Stimulated activated CD8-positive, alpha-beta memory T cell treated with anti-CD3 and anti-CD28 coated beads, Interleukin-7, amount 100 ng/mL, for 1 hour (primary cell): Measurements from ENCODE around the gene SPATA9.
A peak's percentile ranks its signal among the peaks of the same experiment; 100 is the strongest.

Experiments
- DNase-seq, 2 donors: peaks; one replicate each; pipeline ENCODE4 v3.0.0-alpha.2; 2020; ENCODE audit warnings: low read depth in 2 of 2

Gene SPATA9

DNA sequence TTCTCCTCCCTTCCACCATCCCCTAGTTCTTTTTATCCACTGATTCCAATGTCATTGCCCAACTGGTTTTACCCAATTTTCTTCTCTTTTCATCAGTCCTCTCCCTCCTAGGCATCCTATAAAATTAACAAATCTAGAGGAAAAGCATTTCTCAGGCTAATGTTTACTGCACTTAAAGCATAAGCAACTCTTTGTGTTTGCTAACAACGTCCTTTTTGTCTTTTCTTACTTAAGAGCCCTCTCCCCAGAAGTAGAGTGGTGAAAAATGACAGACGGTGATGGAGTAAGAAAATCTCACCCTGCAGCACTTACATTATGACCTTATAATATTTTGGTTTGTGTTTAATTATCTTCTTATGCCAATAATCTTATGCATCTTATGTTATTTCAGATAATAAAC, 1.6 kb upstream of the SPATA9 start:
- no peak for DNase-seq

DNA sequence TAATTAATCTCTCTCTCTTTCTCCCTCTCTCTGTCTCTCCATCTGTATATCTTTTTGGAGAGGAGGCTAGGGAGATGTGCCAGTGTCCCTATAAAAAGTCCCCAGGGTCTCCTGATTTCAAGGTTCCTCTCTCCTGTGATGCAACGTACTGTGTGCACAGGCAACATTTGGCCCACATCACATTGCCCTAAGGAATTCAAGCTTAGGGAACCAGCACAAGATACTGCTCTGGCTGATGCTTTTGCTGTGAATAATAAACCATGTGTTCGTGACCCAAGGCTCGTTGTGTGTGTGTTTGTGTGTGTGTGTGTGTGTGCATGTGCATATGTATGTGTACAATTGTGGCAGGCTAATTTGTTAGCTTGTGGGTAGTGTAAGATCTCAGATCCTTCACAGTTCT, 9.7 kb downstream of the SPATA9 start:
- DNase-seq, result no peak

DNA sequence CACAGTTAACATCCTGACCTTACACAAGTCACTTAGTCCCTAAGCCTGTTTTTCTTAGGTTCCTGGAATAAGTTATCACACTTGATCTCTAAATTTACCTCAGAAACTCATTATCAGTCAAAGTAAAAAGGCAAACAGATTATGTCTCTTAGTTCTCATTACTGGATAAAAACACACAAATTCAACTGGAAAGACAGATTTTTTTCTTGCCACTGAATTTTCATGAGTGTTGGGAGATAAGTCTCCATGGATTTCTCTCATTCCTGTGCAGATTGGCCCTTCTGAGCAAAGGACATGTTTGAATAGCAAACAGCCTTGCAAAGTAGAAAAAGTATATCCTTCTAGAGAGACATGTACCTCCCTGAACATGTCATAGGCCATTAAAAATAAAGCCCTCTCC, 10.2 kb downstream of the SPATA9 start:
- DNase-seq, result no peak

DNA sequence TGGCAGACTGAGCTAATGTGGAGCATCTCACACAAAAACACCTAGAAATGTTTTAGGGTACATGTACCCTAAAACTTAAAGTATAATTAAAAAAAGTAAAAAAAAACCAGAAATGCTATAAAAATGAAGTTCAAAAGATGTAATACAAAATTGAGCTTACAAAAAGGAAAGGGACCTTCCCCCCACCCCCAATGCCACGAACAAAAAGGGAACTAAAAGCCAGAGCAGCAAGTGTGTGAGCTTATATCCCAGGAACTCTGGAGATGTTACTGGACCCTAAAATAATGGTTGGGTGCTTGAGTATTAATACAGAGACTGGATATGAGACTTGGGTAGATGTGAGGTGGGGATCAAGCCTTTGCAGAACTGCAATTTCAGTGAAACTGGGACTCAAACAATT, 11.0 kb downstream of the SPATA9 start:
- no peak for DNase-seq

DNA sequence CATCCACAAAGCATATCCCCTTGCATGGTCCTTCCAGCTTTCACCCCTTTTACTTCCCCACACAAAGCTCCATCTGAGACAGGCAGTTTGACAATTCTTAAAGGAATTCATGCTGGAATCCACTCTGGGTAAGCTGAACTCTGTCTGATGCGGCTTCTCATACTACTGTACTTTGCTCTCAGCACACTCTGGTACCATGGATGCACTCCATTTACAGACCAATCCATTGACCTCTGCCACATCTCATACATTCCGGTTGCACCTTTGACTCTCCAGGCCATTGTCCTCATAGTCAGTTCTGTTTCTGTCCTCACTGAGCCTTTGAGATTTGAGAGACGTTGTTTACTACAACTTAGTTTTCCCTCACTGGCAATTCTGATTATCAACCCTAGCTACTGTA, 12.2 kb downstream of the SPATA9 start:
- DNase-seq, result no peak

DNA sequence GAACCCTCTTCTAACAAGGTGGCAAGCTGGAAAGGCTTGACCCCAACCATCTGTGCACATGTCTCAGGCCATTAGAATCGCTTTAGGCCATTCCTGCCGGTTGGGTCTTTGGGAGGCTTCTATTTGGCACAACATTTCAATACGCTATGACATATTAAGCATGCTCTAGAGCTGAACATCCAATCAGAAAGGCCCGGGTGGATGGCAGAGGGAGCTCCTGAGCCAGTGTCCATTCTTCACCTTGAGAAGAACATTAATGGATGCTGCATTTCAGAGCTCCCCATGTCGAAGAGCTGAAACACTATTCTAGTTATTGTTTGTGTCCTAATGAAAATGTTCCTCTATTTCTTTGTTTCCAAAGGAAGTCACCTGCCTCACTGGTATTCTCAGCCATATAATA, 12.8 kb downstream of the SPATA9 start:
- no peak for DNase-seq

DNA sequence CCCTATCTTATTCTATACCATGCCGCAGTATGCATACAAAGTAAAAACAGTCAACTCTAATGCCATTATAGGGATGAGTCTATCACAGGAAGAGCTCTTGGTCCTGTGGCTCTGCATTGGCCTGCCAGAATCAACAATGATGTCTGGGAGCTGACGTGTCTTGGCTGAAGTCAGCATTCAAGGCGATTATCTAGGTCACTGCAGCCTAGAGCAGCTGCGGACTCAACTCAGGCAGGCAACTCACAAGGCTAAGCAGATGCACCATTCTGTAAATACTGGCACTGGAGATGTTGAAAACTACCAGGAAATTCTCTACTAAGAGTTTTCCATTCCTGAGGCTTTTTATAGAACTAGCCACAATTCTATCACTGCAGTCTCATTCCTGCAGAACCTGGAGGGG, 13.3 kb downstream of the SPATA9 start:
- no peak for DNase-seq

DNA sequence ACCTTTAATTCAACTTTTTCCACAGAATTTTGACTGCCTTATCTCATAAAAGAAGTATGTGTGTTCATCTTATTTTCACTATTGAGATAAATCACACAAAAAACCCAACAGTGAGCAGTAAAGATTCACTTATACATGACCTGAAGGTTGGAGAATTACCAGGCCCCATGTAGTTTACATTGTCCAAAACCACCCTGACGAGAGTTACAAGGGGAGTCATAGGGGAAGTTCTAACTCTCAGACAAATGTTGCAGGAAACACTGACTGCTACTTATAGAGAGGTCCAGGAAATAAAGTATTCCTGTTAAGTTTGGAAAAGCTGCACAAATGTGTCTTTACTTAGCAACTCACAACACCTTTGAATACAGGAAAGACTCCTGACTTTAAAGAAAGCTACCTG, 14.1 kb downstream of the SPATA9 start:
- DNase-seq, result no peak

DNA sequence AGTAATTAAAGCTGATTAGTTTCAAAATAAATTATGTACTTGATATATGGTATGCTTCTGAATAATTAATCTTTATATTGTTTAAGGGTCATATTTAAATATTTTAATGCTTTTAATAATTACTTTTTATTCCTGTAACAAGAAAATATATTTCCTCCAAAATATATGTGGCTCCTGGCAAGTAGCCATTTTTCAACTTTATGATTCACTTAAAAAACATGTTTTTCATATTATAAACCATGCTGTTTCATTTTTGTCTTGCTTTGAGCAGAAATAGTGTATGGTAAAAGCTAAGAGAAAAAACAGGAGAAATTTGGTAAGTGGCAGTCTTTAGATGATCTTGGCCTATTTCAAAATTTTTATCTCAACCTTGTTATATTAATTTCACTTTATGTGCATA, 14.6 kb downstream of the SPATA9 start:
- no peak for DNase-seq

DNA sequence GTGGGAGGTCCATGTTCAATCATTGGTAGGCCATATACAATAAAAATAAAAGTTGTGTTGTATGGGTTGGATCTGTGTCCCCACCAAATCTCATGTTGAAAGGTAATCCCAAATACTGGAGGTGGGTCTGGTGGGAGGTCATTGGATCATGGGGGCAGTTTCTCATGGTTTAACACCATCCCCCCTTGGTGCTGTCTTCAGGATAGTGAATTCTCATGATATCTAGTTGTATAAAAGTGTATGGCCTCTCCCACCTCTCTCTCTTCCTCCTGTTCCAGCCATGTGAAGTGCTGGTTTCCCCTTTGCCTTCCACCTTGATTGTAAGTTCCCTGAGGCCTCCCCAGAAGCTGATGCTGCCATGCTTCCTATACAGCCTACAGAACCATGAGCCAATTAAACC, 15.1 kb downstream of the SPATA9 start:
- no peak for DNase-seq

DNA sequence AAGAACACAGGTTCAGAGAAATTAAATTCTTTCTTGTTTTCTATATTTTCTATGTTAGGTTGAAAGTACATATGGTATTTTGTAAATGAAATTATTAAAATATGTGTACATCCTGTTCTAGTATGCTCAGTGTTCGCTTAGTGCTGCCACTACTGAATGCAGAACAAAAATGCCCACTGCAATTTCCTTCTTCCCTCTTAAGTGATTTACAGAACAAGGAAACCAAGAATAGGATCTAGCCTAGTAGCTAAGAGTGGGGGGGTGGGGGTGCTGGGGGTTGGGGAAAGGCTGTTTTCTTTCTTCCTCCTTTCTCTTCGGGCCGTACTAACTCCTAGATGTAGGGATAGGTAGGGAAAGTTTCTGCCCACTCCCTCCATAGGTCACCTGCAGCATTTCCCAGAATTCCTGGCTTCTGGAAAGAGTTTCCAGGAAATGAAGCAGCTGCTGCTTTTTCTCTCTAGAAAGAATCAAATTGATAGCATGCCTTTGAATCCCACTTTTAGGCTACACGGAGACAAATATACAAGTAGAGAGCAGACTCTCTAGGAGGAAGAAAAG, 15.7 kb downstream of the SPATA9 start:
- DNase-seq, result no peak

DNA sequence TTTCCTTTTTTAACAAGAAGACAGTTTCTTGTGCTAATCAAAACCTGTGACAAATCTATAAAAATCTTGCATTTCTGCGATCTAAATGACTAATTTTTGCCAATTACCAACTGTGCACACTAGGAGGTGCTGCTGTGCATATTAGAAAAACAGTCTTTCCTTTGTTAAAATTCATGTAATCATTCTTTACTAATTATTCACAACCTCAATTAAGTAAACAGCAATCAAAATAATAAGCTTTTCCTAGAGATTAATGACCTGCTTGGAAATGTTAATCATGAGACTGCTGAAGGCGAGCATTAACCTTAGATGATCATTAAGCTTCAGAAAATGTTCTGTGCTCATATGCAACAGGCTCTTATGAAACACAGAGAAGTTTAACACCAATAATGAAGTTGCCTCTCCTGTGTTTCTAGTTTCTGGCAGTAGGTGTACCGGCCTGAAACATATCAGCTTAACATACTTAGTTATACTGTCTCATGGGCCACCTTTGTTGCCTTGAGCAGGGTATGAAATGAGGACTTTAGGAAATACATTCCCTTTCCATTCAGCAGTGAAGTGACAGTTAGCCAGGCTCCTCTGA, 18.5 kb downstream of the SPATA9 start:
- DNase-seq, result no peak

DNA sequence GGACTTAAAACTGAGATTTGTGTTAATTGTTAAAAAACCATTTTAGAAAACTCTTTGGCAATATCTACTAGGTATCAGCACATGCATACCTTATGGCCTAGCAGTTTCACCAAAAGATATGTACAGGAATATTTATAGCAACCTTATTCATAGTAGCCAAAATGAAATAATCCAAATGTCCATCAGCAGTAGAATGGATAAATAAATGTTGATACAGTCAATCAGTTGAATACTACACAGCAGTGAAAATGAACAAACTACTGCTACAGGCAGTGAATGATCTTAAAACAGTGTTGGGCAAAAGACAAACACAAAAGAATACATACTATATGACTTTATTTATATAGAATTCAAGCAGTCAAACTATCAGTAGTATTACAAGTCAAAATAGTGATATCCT, 19.8 kb downstream of the SPATA9 start:
- DNase-seq, result no peak

DNA sequence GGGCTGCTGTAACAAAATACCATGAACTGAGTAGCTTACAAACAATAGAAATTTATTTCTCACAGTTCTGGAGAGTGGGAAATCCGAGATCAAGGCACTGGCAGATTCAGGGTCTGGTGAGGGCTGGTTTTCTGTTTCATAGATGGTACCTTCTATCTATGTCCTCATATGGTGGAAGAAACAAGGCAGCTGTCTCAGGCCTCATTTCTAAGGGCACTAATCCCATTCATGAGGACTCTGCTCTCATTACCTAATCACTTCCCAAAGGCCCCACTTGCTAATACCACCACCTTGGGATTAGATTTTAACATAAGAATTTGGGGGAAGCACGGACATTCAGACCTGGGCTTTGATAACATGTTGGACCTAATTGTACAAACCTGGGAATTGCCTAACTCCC, 22.7 kb downstream of the SPATA9 start:
- no peak for DNase-seq

DNA sequence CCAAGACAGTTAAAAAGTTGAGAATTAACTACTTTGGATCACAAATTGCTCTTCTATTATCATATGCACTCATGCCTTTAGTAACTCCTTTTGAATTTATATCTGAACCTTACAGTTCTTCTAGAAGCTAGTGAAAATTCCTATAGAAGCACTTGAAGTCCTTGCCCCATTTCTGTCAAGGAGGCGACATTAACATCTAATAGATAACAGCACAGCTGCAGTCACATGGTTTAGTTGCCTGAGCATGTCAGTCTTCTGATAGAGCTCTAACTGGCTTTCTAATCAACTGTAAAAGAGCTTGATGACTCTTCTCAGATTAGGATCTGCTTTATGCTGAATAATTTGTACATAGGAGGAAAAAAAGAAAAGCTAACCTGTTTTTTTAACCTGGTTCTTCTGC, 27.2 kb downstream of the SPATA9 start:
- DNase-seq, result no peak

DNA sequence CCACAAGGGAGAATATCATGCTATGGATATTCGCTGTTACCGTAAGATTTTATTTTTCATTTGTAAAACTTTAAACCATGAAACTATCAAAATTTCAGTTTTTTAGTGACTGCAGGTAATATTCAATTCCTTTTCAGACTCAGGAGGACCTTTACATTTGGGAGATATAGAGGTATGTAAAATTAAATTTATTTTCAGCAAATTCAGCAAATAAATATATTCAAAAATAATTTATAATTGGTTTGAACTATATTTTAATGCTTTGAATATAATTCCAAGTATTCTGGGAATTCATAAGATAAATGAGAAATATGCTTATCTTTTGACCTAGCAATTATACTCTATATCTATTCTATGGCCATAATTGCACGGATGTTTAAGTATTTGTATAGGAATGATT, 28.6 kb downstream of the SPATA9 start:
- DNase-seq, result no peak

DNA sequence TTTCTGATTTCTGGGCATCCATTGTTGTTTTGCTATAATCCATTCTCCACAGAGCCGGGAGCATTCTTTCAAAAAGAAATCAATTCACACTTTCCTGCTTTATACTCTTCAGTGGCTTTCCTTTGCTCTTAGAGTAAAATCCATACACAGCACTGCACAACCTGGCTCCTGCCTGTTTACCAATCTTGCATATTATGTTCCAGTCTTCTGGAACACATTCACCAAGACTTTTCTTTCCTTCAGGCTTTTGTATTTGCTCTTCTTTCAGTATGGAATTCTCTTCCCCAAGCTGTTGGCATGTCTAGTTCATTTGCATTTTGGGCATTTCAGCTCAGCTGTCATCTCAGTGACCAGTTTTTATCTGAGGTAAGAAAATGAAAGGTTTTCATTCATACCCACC, 29.9 kb downstream of the SPATA9 start:
- no peak for DNase-seq

DNA sequence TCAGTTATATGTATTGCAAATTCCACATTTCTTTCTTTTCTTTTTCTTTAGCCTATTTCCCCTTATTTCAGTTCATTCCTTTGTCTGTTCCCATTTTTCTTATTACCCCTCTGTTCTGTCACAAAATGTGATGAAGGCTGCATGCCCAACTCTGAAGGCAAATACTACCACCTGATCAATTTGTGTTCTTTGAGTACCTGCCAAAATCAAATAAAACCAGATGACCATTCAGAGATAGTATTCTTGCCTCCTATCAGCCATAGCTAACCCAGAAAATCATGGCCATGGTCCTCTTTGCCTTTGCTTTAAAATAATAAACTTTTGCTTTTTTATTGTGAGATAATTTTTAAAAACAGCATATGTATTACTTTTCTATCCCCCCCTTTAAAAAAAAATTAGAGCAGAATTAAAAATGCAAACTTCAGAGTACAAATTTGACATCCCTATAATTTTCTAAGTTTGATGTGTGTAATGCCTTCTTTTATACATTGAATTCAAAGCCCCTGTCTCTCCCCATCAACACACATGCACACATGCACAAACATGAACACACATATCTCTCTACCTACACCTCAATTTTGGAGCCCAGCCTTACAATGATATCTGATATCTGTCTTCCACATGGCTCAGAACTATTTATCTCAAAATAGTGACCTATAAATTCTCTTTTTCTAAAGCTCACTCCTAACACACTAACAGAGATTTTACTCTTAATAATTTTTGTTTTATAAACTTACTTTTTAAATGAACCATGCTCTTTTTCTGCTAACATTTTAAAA, 32.8 kb downstream of the SPATA9 start:
- DNase-seq, result no peak

DNA sequence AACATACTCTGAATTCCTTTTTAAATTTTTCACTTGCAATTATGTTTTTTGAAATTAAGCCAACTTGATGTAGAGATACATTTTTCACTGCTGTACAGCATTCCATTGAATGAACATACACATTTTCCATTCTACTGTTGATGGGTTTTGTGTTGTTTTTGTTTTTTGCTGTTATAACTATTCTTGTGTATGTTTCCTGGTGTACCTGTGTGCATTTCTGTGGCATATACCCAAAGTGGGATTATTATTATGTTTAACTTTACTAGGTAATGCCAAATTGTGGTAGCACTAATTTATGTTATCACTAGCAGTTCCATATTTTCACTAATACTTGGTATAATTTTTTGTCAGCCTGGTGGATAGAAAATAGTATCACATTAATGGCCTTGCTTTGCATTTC, 33.5 kb downstream of the SPATA9 start:
- no peak for DNase-seq

DNA sequence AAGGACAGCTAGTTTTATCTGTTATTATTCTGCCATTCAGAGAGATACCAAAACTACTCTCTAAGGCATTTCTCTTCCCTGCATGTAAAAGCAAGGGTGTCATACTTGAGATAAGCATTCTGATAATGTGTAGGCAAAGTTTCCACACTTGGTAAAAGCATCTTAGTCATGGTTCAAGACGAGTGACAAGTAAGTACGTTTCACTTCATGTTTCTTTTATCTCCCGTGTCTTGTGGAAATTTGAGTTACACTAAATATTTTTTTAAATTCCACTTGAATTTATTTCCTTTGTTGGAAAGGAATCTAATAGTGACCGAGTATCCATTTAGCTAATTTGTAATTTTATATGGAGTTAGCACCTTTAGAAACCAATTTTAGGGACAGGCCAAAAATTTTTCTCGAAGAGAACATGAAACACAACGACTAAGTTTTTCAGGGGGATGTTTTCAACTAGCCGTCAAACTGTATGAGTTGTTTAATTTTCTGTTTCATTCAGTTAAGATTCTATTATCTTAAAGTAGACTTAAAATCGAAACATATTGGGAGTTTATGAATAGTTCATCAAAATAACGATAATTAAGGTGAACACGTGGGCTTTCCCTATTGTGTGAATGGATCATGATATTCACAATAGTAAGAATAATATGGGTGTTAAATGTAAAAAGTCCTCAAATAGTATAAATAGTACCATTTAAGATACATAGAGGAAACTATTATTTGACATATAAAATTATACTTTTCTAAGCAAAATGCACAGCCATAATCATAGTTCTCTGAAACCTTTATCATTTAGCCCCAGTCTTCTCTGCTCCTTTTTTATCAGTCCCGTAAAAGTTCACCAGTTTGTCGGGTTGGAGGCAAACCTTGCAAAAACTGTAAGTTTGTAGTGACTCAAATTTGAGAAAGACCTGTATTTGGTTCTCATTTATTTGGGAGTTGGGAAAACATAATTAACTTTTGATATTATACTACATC, 34.6 kb downstream of the SPATA9 start:
- no peak for DNase-seq

DNA sequence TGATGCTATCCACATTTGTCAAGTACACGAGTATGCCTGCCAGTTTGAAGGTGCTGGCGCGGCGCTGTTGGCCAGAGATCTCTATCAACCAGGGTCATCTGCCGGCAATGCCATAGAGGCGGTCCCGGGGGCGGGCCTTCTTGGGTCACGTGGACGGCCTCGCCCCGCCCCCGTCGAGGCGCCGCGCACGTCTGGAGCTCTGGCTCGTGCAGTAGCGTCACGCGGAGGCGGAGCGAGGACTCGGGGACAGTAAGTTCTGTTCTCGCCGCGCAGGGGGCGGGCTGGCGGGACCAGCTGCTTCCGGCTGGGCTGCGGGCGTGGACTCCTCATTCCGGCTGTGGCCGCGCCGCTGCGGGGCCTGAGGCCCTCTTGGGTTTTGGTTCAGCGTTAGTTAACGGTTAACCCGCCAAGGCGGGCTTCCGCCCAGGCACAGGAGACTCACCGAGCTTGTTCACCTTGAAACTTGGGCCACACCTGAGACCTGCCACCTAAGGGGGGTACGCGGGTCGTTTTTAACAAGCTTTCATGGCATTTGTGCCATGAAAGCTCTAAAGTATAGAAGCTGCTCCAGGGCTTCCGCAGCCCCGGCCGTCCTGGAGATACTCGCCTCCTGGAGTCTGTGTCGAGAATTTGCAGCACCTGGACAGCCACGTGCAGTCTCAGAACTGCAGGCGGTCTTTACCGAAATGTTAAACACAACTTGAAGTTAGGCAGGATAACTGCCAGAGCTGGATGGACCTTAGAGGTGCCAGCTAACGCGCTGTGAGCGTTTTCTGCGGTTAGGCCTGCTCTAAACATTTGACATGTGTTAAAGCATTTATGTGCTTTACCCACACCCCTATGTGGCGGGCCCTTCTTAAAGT, 36.0 kb downstream of the SPATA9 start, which contains the start of gene RFESD:
TSS of gene RFESD (plus strand) at position 209 of the 863 bp plus-strand sequence. CDS start 5,495 bp downstream, outside the sequence.
- DNase-seq, result peak; percentile 79 to 86
